HEK293T (cell line): ENCODE measurements around the gene FBXO44.

ENCODE experiments used
- ARNT ChIP-seq: fragments of 450-650 bp; IDR thresholded peaks from 2 replicates; pipeline ENCODE4 v1.6.1; 2017; ENCODE audit warnings: mild to moderate bottlenecking
- BHLHE40 ChIP-seq: fragments of 450-650 bp; IDR thresholded peaks from 2 replicates; pipeline ENCODE4 v1.6.1; 2016; ENCODE audit warnings: mild to moderate bottlenecking, moderate library complexity, borderline replicate concordance
- ELF4 ChIP-seq: fragments of 450-650 bp; IDR thresholded peaks from 2 replicates; pipeline ENCODE4 v1.6.1; 2017; ENCODE audit warnings: antibody characterized with exemption
- FOXA1 ChIP-seq: fragments of 450-650 bp; IDR thresholded peaks from 2 replicates; pipeline ENCODE4 v1.6.1; 2016; ENCODE audit warnings: mild to moderate bottlenecking
- FOXM1 ChIP-seq: fragments of 450-650 bp; IDR thresholded peaks from 2 replicates; pipeline ENCODE4 v1.6.1; 2017; ENCODE audit warnings: mild to moderate bottlenecking, borderline replicate concordance
- SP1 ChIP-seq: fragments of 450-650 bp; IDR thresholded peaks from 2 replicates; pipeline ENCODE4 v1.6.1; 2017
- TARDBP ChIP-seq: fragments of 450-650 bp; IDR thresholded peaks from 2 replicates; pipeline ENCODE4 v1.6.1; 2016
- TF ChIP-seq, protein P1 (sequence below): fragments of 450-650 bp; IDR thresholded peaks from 2 replicates; pipeline ENCODE4 v1.6.1; 2016

DNA sequence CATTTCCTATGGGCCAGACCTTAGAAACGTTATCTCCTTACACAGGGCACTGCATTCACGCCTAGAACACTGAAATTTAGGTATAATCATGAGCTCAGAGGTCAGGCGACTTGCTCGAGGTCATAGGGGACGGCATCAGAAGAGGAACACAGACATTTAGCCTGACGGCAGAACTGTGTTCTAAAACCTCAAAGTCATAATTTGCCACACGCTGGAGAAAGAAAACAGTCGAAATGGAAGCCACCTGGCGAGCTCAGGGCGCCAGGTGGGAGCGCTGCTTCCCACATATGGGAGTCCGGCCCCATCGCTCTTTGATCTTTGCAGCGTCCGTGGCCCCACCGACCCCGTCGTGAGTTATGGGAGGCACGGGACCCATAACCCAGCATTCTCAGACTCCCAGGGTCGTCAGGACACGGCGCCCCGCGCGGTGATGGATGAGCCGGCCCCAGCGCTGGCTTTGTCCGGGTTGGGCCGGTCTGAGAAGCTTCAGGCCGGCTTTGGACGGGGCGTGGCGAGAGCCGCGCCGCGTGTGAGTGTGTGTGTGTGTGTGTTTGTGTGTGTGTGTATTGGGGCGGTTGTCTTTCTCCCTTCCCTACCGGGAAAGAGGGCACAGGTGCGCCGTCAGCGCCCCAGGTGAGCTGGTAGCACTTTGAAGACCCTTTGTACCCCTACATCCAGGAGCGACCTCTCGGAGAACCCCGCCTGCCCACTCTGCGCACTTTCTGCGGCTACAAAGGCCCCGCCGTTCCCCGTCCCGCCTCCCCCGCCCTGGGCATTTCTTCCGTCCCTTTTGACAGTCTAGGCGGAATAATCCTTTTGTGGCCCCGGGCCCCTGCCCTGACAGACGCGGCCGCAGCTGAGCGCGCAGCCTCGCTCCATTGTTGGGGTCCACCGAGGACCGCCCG is 36.0 kb downstream of the FBXO44 start:
- TF ChIP-seq, protein P1, sequence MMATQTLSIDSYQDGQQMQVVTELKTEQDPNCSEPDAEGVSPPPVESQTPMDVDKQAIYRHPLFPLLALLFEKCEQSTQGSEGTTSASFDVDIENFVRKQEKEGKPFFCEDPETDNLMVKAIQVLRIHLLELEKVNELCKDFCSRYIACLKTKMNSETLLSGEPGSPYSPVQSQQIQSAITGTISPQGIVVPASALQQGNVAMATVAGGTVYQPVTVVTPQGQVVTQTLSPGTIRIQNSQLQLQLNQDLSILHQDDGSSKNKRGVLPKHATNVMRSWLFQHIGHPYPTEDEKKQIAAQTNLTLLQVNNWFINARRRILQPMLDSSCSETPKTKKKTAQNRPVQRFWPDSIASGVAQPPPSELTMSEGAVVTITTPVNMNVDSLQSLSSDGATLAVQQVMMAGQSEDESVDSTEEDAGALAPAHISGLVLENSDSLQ = no peak
- TF ChIP-seq SP1 (no peak), FOXM1 (no peak), FOXA1 (no peak), TARDBP (no peak), BHLHE40 (no peak), ELF4 (no peak), ARNT (no peak)
